HAP-1 (cell line): Measurements from ENCODE around the gene WNT11.

ENCODE experiments used
- DNase-seq, 2 experiments: peaks; one replicate each; pipeline ENCODE4 v3.0.0-alpha.2; 2016 to 2020; ENCODE audit warnings: low spot score in 2 of 2
- H3K27me3 ChIP-seq: fragments of 250-450 bp; sonication (Bioruptor Pico); 2 replicates; pipeline ENCODE4 v1.5.1; 2020; ENCODE audit warnings: low read depth, mild to moderate bottlenecking, moderate library complexity
- H3K36me3 ChIP-seq: fragments of 250-450 bp; sonication (Bioruptor Pico); replicated peaks from 2 replicates; pipeline ENCODE4 v1.5.1; 2020; ENCODE audit warnings: mild to moderate bottlenecking
- H3K4me1 ChIP-seq: fragments of 250-450 bp; sonication (Bioruptor Pico); 2 replicates; pipeline ENCODE4 v1.5.1; 2020; ENCODE audit warnings: mild to moderate bottlenecking
- H3K4me3 ChIP-seq: fragments of 250-450 bp; sonication (Bioruptor Pico); 2 replicates; pipeline ENCODE4 v1.5.1; 2020; ENCODE audit warnings: mild to moderate bottlenecking, moderate library complexity
- H3K9me3 ChIP-seq: fragments of 250-450 bp; sonication (Bioruptor Pico); 2 replicates; pipeline ENCODE4 v1.5.1; 2020; ENCODE audit warnings: mild to moderate bottlenecking, moderate library complexity
- in situ Hi-C: fragments of 300-500 bp; cut with MboI; formaldehyde crosslinking; loops from 3 replicates; pipeline ENCODE4 v1.14.3; 2020; ENCODE audit warnings: low sequenced_read_pairs, inconsistent platforms, mixed read lengths

WNT11 gene

DNA sequence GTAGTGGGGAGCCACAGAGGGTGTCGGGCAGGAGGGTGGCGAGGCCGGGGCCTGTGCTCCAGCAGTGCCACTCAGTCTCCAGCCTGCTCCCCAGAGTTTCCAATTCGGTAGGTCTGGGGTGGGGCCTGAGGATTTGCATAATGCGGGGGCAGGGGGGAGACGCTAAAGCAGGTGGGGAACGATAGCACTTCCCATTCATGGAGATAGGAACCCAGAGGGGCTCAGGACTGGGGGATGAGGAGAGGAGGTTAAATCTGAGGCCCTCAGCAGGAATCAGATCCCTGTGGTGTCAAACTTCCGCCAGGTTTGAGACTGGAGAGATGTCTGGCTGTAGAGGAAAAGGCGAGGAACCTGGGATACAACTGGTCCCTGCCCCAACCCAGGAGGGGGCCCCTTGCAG, 29.8 kb downstream of the WNT11 start:
- in situ Hi-C loops = no loop called here
- H3K27me3 ChIP-seq = no peaks in the 10 kb centered on the region
- H3K36me3 ChIP-seq = no peaks in the 10 kb centered on the region
- H3K4me3 ChIP-seq = no peak overlapping the region
- no peaks in the 10 kb centered on the region for H3K4me1 ChIP-seq
- H3K9me3 ChIP-seq = no peaks in the 10 kb centered on the region
- no peak for DNase-seq

DNA sequence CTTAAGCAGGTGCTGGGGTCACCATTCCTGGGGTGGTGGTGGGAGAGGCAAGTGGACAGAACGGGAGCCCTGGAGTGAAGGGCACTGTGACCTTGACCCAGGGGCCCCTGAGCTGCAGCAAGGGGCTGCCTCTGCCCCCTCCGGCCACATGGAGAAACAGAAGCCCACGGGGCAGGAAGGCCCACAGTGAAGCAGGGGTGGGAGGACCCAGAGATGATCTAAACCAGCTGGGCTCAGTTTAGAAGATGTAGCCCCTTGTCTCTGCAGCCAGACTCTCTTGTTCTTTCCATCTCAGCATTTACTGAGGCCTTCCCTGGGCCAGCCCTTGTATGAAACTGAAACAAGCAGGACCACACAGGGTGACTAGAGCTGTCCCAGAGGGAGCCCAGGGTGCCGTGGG, 30.5 kb downstream of the WNT11 start:
- no peaks in the 10 kb centered on the region for H3K4me1 ChIP-seq
- in situ Hi-C loops = no loop called here
- H3K27me3 ChIP-seq = no peaks in the 10 kb centered on the region
- DNase-seq = no peak
- no peaks in the 10 kb centered on the region for H3K9me3 ChIP-seq
- H3K36me3 ChIP-seq = no peaks in the 10 kb centered on the region
- H3K4me3 ChIP-seq = no peak overlapping the region

DNA sequence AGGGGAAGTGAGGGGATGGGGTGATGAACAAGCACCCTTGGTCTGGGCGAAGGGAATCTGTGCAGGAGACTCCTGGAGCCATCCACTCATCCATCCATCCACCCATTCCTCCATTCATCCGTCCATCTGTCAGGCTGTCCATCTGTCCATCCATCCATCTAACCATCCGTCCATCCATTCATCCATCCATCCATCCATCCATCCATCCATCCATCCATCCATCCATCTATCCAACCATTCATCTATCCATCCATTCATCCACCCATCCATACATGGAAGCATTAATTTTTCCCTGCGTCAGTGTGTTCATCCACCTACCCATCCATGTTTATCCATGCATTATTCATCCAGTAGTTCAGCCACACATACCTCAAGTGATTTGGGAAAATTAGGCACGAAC, 32.0 kb downstream of the WNT11 start:
- in situ Hi-C loops = no loop called here
- no peaks in the 10 kb centered on the region for H3K27me3 ChIP-seq
- H3K9me3 ChIP-seq = no peaks in the 10 kb centered on the region
- no peak for DNase-seq
- H3K36me3 ChIP-seq = no peaks in the 10 kb centered on the region
- no peak overlapping the region for H3K4me3 ChIP-seq
- H3K4me1 ChIP-seq = no peaks in the 10 kb centered on the region

DNA sequence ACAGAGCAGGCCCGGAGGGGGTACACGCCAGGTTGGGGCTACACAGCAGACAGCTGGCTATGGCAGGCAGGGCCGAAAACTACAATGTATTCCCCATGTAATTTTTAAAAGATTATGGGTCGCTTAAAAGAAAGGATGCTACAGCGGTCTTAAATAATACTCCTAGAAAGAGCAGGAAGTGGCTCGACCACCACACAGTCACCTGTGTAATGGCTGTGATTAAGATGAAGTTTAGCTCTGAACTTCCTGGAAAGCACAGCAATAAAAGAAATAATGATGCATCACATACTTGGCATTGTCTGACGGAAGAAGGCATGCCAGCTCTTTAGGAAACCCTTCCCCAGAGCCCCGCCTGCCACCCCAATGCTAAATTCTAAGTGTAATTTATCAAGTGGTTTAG, 32.6 kb downstream of the WNT11 start:
- no peak for DNase-seq
- Histone ChIP-seq H3K27me3 (no peaks in the 10 kb centered on the region), H3K4me3 (no peak overlapping the region), H3K36me3 (no peaks in the 10 kb centered on the region), H3K4me1 (no peaks in the 10 kb centered on the region), H3K9me3 (no peaks in the 10 kb centered on the region)
- in situ Hi-C loops = no loop called here

DNA sequence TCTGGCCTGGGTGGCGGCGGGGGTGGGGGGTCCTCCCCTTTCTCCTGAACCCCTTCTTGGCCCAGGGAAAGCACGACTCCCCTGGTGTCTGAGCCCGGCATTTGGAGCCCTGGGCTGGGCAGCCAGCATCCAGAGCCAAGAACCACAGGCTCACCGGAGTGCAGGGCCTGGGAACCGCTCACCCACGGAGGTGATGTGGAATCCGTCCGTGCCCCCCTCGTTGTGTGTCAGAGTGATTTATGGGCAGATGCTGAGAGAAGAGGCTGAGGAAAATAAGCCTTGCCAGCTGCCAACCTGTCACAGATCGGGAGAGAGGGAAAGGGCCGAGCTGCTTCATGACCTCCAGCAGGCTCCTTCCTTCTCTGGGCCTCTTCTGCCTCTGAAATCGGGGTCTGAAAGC, 33.7 kb downstream of the WNT11 start:
- no peak overlapping the region for H3K4me3 ChIP-seq
- no peaks in the 10 kb centered on the region for H3K4me1 ChIP-seq
- no peaks in the 10 kb centered on the region for H3K36me3 ChIP-seq
- no peaks in the 10 kb centered on the region for H3K27me3 ChIP-seq
- in situ Hi-C loops = no loop called here
- no peak for DNase-seq
- H3K9me3 ChIP-seq = no peaks in the 10 kb centered on the region

DNA sequence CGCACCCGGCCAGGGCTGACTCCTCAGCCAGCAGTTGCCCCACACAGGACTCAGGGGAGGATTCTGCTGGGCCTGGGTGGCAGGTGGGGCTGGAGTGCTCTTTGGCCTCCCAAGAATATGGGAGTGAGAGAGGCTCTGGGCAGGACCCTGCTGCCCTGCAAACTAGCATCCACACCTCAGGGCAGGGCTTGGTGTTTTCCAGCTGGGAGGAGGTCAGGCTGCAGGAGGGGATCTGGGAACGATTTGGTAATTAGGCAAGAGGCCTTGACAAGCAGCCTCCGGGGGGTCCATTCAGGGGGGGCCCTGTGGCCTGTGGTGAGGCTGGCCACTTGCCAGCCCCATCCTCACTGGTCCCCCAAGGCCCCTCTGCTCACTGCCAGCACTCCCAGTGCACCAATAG, 35.8 kb downstream of the WNT11 start:
- H3K27me3 ChIP-seq = peaks cover 4% of the 10 kb centered on the region; the same call in 1 of the 2 replicates
- DNase-seq = no peak
- H3K36me3 ChIP-seq = no peaks in the 10 kb centered on the region
- H3K4me3 ChIP-seq = no peak overlapping the region
- in situ Hi-C loops = no loop called here
- H3K9me3 ChIP-seq = no peaks in the 10 kb centered on the region
- H3K4me1 ChIP-seq = no peaks in the 10 kb centered on the region

DNA sequence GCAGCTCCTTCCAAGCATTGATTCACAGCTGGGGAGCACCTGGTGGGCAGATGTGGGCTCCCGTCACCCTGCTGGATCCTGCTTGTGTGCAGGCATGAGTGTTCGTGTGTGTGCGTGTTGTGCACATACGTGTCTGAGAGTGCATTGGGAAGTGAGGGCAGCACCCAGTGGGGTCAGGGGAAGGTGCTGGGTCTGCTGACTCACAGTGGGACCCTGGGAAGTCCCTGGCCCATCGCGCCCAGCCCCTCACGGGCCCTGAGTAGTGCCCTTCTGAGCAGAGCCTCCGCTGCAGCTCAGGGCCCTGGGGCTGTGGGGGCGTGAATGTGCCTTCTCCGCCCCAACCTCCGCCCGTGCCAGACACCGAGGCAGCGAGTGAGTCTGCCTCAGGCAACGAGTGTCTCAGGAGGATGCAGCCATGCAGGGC, 36.8 kb downstream of the WNT11 start:
- H3K27me3 ChIP-seq = peaks cover 4% of the 10 kb centered on the region; the same call in 1 of the 2 replicates
- in situ Hi-C loops = no loop called here
- DNase-seq = no peak
- H3K4me1 ChIP-seq = no peaks in the 10 kb centered on the region
- H3K4me3 ChIP-seq = no peak overlapping the region
- H3K9me3 ChIP-seq = no peaks in the 10 kb centered on the region
- no peaks in the 10 kb centered on the region for H3K36me3 ChIP-seq

DNA sequence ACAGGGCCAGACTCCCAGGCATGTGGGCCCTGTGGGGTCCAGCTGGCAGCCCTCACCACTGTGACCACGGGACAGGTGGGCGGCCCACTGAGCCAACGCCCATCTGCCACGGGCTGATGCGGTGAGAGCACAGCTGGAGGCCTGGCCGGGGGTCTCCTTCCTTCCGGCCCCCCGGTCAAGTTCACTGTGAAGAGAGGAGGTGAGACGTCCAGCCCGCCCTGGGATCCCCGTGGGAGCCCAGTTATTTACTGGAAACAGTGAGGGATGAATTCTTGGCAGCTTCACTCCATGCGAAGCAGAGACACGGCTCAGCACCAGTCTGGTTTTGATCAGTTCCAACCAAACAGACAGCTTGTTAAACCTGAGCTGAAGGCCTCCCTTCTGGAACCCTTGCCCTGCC, 38.7 kb downstream of the WNT11 start:
- no peak for DNase-seq
- no peaks in the 10 kb centered on the region for H3K4me1 ChIP-seq
- no peak overlapping the region for H3K4me3 ChIP-seq
- no peaks in the 10 kb centered on the region for H3K36me3 ChIP-seq
- no peaks in the 10 kb centered on the region for H3K9me3 ChIP-seq
- peaks cover 4% of the 10 kb centered on the region; the same call in 1 of the 2 replicates for H3K27me3 ChIP-seq
- in situ Hi-C loops = no loop called here

DNA sequence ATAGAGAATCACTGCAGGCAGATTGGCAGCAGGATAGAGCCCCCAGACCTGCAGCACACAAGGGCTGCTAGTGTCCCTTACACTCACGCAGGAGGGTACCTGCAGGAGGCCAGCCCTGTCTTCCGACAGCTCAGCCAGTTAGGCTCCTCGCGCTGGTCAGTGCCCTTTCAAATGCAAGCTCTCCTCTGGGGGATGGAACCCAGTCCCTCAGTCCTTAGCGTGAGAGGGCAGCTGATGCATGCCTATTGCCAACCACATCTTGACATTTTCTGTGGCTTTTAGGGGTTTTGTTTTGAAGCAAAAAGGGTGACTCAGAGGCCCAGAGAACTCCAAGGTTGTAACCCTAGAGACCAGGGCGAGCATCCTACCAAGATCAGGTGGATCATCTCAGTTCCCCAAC, 40.0 kb downstream of the WNT11 start:
- Histone ChIP-seq H3K27me3 (peaks cover 4% of the 10 kb centered on the region; the same call in 1 of the 2 replicates), H3K36me3 (no peaks in the 10 kb centered on the region), H3K9me3 (no peaks in the 10 kb centered on the region), H3K4me3 (no peak overlapping the region), H3K4me1 (no peaks in the 10 kb centered on the region)
- in situ Hi-C loops = no loop called here
- DNase-seq = no peak

DNA sequence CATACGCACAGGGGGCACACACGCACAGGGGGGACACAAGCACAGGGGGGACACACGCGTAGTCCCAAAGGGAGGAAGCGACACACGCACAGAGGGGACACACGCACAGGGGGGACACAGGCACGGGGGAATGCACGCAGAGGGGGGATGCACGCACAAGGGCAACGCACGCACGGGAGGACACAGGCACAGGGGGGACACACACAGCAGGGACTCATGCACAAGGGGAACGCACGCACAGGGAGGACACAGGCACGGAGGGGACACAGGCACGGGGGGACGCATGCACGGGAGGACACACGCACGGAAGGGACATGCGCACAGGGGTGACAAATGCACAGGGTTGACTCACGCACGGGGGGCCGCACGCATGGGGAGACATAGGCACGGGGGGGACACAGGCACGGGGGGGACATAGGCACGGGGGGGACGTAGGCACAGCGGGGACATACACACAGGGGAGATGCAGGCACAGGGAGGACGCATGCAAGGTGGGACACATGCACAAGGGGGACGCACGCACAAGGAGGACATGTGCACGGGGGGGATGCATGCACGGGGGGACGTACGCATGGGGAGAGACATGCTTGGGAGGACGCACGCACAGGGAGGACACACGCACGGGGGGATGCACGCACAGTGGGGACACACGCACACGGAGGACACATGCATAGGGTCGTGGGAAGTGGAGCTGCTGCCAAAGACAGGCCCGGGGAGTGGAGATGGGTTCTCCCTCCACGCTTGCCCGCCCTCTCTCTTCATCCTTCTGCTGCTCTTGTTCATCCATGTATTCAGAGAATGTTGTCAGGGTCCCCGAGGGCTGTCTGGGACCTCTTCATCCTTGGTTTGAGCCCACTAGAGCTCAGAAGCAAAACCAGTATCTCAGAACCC, 41.2 kb downstream of the WNT11 start:
- in situ Hi-C loops = no loop called here
- Histone ChIP-seq H3K9me3 (no peaks in the 10 kb centered on the region), H3K4me3 (no peak overlapping the region), H3K27me3 (peaks cover 4% of the 10 kb centered on the region; the same call in 1 of the 2 replicates), H3K4me1 (no peaks in the 10 kb centered on the region), H3K36me3 (no peaks in the 10 kb centered on the region)
- DNase-seq = no peak

DNA sequence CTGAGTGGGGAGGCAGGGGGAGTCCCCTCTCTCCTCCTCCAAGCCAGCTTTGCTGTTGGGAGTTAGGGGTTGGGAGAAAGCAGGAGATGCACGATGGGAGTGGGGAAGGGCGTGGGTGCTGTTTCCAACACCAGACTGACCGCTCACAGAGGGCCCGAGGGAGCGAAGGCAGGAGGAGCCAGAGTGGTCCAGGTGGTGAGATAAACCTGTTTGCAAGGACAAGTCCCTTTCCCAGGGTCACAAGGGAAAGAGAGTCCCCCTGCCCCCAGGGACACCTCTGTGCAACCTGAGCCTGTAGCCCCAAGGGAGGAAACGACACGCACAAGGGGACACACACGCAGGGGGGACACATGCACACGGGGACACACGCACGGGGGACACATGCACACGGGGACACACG, 42.2 kb downstream of the WNT11 start:
- no peak for DNase-seq
- Histone ChIP-seq H3K36me3 (no peaks in the 10 kb centered on the region), H3K4me1 (no peaks in the 10 kb centered on the region), H3K27me3 (peaks cover 4% of the 10 kb centered on the region; the same call in 1 of the 2 replicates), H3K4me3 (no peak overlapping the region), H3K9me3 (no peaks in the 10 kb centered on the region)
- in situ Hi-C loops = no loop called here

DNA sequence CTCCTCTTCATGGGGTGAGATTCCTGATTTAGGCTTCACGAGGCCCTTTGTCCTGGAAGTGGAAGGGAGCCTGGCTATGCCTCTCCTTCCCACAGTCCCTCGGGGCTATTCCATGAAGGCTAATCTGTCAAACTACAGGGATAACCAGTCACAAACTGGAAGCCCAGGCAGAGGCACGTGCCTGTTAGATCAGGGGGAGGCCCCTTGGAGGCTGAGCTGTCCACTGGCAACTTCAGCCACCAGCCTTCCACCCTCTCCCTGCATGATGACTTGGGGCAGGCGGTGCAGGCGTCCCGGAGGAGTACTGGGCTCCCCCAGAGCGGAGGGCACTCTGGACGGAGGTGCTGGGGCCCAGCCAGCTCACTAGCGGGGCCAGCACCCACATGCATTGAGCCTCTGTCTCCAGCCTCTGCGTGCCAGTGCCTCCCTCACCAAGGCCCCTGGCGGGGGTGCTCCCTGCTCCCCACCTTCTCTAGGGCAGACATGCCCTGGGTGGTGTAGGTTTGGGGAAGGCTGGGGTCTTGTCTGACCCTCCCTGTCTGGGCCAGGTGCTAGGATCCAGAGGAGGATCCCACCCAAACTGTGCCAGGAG, 42.9 kb downstream of the WNT11 start:
- Histone ChIP-seq H3K36me3 (no peaks in the 10 kb centered on the region), H3K9me3 (no peaks in the 10 kb centered on the region), H3K4me1 (no peaks in the 10 kb centered on the region), H3K4me3 (no peak overlapping the region), H3K27me3 (peaks cover 4% of the 10 kb centered on the region; the same call in 1 of the 2 replicates)
- in situ Hi-C loops = no loop called here
- no peak for DNase-seq

DNA sequence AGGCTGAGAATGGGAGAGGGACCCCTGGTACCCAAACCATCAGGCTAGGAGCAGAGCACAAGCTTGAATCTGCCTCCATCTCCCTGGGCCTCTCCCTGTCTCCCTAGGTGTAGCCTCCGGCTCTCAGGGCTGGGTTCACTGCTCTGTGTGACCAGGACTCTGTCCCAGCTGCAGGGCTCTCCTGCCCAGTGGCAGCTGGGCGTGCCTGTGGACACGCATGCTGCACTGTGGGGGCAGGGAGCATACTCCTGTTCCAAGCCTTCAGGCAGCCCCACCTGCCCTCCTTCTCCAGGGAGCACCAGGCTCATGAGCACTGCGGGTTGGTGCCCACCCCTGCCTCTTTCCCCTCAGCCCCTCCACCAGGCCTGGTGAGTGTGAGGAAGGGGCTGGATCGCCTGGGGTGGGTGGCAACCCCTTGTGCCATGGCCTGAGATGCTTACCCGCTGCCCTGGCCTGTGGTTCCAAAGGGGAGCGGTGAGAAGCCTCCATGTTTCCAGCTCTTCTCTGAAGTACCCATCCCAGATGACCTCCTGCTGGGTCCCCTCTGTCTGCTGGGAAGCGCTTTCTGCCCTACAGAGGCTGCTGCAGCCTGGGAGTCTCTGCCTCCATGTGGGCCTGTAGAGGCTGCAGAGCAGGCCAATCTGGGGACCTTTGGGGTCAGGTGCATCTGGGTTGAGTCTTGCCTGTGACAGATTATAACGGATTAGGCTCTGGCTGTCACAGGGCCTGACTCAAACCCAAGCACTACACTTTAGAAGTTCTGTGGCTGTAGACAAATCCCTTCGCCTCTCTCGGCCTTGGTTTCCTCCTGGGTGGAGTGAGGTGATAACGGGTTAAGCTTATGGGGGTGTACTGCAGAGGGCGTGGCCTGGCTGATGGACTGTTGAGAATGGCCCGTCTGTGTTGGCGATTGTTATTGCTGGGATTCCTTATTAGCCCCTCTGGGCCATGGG, 43.7 kb downstream of the WNT11 start:
- no peak for DNase-seq
- H3K4me3 ChIP-seq = no peak overlapping the region
- H3K4me1 ChIP-seq = no peaks in the 10 kb centered on the region
- peaks cover 4% of the 10 kb centered on the region; the same call in 1 of the 2 replicates for H3K27me3 ChIP-seq
- H3K9me3 ChIP-seq = no peaks in the 10 kb centered on the region
- no peaks in the 10 kb centered on the region for H3K36me3 ChIP-seq
- in situ Hi-C loops = no loop called here
